GM18858 (cell line): ENCODE measurements around the gene ANXA5.
"Not testable (repeated sequence)": the region's sequence is repeated elsewhere in the genome, so short reads cannot be mapped to it uniquely, and the experiment has no call there.

Experiments
- ATAC-seq: cut with Tn5 transposase; IDR thresholded peaks from one replicate; pipeline ENCODE4 v1.9.1; 2021; ENCODE audit not compliant: unreplicated experiment

ANXA5 gene

DNA sequence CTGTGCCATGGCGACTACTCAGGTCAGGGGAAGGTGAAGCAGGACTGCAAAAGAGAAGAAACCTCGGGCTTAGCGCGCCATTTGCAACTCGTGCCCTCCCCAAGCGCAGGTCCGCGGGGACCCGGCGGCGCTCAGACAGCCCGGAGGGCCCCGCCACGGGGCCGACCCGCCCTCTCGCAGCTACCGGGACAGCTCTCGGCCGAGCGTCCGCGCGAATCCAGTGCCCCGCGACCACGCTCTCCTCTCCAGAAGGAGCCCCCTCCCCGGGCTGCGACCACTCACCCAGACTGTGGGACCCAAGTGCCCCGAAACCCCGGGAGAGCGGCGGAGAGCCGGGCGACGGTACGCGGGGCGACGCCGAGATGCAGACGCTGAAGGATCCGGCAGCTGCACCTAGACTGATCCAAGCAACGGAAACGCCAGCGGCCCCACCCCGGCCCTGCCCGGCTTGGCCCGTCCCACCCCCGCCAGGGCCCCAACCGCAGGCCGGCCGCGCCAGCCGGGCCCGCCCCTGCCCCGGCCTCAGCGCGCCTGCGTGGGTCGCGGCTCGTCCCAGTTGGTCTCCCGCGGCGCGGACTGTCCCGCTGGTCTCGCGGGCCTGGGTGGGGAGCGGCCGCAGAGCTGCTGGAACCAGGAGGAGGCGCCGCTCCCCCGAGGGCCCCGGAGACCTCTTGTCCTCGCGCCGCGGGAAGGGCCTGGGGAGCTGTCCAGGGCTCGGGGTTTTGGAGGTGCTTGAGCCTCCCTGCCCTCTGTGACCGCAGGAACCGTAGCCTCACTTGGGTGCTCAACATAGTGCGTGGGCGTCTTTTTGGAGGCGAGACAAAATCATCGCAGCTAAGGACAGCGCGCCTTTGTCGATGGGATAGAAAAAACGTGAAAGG lies at the start of gene ANXA5:
ANXA5 (minus strand) TSS at position 400 of the 881 bp plus-strand sequence; CDS start at position 9, 391 bp downstream.
- peak; percentile 78 for ATAC-seq

DNA sequence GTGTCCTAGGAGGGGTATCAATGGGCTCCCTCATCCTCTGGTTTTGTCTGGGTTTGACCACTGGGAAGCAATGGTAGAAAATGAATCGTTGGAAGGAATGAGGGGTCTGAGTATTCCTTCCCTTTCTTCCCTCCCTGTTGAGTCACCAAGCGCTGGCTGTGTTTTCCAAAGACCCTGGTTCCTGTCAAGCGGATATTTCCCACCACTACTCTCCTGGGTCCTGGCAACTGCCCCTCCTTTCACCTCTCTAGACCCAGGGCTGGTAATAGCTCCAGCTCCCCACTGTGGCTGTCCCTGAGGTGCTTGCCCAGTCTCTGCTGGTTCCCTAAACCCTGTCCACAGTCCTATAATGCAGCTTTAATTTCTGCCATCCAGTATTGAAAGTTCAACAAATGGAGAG lies 46.0 kb upstream of the ANXA5 start:
- no peak for ATAC-seq

DNA sequence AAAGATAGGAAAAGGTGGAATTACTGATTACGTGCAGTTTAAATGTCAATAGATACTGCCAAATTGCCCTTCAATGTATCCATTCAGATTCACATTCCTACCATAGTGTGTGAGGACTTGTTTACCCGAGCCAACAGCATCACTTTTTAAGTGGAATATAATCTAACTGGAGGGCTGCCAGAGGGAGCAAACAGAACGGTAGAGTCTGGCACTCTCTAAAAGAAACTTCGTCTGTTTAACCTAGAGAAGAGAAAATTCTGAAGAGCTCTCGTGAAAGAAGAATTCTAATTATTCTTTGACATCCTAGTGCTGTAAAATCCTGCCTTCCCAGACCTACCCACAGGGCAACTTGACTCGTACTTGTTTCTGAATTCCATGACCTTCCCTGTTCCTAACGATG lies 45.0 kb upstream of the ANXA5 start:
- ATAC-seq = no peak

DNA sequence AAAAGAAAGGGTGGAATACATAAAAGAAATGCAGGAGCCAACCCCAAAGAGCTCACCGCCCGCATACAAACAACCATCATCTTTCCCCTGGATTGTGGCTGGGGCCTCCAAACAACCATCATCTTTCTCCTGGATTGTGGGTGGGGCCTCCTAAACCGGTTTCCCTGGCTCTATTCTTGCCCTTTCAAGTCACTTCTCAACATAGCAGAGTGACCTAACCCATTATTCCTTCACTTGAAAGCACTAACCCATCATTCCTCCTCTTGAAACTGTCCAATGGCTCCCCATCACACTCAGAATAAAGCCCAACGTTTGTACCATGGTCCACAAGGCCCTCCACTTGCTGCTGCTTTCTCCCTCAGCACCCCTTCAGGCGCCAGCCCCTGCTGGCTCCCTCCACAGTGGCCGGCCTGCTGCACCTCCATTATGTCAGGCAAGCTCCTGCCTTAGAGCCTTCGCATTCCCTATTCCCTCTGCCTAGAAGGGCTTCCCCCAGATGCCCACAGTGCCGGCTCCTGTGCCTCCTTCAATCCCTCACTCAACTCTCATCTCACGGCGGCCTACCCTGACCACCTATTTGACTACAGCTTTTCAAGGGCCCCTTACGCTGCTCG lies 44.1 kb upstream of the ANXA5 start:
- ATAC-seq = no peak

DNA sequence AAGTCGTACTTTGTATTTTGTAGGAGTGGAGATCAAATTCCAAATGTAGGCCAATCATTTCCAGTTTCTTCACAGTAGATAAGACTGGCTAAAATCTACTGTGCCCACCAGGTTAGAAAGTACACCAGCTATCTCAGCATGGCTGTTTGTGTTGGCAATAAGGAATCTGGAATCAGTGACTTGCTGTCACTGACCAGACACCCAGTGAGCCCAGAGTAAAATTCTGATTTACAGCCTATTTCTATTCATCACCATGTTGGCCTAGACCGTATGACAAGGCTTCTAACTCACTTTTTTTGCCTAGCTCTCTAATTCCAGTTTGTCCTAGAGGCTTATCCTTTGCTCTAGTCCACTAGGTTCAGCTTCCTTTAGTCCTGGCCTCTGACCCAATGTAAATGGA lies 42.8 kb upstream of the ANXA5 start:
- no peak for ATAC-seq

DNA sequence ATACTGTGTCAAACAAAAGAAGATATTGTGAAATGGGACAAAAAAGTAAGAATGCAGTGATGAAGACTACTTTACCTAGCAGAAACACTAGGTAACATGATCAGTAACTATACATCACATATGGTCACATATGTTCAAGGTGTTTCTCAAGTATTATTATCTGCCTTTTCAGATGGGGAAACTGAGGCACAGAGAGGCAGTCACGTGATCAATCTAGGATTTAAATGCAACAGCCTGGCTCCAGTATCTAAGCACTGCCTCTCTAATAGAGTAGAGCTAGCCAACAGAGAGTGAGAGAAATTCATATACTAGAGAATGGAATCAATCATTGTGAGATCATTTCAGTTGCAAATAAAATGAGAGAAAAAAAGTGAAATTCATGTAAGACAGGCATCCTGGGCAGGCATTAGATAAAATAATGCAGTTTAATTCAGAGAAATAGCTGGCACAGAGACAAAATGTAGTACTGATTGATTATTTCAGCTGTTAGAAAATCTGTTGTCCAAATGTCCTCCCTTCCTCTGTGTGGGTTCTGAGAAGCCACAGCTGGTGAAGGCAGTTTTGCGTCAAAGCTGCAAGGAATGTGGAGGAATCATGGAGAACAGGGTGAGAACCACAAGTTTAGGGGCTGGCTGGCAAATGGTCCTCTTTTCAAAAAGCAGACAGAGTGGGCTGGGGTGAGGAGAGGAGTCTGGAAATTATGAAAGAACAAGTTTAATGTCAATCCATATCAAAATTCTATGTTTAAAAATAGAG lies 42.2 kb upstream of the ANXA5 start:
- ATAC-seq = no peak

DNA sequence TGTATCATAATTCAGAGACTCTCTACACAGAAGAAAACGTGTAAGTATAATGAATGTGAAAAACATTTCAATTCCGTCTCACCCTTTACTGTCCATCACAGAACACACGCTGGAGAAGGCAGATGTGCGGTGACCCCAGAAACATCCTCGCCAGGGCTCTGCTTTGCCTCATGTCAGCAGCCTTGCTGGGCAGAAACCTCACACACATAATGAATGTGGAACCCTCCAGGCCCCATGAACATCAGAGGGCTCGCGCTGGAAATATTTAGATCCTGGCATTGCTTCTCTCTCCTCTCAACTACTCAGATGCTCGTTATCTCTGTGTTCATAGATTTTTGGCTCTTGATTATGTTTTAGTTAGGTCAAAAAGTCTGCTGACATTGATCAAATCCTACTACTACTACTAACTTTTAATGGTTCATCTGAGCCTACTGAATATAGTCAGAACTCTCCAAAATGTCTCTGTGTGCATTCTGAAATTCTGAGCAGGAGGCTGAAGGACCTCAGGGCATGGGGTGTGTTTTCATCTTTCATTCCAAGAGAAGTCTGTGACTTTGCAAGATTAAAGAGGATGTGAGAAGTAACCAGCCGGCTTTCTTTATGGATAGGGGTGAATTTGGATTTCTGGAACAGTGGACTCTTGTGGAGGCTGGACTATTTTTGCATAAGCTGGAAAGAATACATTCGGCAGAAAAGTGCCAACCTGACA lies 41.2 kb upstream of the ANXA5 start:
- ATAC-seq = no peak

DNA sequence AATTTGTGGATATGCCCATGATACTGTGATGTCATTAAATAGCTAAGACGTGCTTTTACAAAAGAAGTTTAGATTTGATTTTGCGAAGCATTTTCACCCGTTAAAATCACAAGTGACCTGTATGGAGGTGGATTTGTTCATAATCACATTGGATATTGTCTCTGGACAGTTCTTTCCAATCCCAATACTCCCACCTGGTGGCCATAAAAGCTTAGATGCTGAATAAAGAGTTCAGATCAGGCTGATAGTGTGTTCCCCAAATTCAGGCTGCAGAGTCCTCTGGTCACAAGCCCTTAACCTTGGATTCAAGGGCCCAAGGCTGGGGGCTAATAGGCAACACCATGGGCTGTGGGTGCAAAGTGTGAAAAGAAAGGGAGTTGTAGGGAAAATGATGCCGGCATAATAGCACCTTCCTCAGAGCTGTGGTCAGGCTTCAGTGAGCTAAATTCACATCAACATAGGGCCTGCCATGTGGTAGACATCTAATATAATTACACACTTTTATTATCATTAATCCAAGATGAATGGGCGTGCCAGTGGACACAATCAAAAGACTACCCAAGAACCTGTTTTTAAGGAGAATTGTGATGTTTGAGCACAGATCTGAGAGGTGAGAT lies 40.1 kb upstream of the ANXA5 start:
- ATAC-seq = no peak

DNA sequence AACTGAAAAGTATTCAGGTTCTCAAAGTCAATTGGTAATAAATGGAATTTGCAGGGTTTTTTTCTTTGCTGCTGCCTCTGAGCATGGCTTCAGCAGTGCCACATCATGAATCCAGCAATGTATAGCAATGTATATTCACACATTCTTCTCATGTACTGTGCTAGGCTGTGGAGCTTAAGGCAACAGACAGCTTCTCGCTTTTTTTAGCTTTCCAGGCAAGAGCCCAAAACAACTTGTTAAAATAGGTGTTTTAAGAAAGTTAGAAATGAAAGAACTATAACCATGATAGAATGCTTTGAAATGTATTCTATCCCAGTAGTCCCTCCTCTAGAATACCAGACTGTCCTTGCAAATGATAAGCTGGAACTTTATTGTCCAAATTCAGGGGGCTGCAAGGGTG lies 37.8 kb upstream of the ANXA5 start:
- ATAC-seq = no peak

DNA sequence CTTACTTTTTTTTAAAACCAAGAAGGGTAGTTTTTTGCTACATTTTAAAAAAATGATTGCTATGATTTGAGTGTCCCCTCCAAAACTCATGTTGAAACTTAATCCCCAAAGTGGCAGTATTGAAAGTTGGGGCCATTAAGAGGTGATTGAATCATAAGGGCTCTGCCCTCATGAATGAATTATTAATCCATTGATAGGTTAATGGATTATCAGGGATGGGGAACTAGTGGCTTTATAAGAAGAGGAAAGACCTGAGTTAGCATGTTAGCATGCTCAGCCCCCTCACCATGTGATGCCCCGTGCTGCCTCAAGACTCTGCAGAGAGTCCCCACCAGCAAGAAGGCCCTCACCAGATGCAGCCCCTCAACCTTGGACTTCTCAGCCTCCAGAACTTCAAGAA lies 37.2 kb upstream of the ANXA5 start:
- ATAC-seq = no peak

DNA sequence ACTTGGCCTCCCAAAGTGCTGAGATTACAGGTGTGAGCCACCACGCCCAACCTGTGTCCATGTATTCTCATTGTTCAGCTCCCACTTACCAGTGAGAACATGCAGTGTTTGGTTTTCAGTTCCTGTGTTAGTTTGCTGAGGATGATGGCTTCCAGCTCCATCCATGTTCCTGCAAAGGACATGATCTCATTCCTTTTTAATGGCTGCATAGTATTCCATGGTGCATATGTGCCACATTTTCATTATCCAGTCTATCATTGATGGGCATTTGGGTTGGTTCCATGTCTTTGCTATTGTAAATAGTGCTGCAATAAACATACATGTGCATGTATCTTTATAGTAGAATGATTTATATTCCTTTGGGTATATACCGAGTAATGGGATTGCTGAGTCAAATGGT lies 33.0 kb upstream of the ANXA5 start:
- ATAC-seq = not testable (repeated sequence)

DNA sequence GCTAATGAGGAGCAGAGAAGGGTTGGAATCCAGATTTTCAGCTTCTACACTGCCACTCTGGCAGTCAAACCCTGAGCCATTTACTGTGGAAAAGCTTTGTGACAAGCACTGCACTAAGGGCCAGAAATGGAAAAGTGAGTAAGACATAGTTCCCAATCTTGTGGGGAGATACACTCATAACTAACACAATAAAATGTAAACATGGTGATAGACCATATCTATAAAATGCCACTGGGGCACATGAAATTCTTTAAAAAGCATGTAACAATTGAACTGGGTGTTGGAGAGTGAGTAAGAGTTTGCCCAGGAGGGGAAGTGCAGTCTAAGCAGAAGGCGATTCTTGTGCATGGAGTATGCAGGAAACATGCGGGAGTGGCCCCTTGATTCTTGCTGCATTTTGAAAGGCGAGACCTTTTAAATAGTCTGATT lies 32.0 kb upstream of the ANXA5 start:
- no peak for ATAC-seq

DNA sequence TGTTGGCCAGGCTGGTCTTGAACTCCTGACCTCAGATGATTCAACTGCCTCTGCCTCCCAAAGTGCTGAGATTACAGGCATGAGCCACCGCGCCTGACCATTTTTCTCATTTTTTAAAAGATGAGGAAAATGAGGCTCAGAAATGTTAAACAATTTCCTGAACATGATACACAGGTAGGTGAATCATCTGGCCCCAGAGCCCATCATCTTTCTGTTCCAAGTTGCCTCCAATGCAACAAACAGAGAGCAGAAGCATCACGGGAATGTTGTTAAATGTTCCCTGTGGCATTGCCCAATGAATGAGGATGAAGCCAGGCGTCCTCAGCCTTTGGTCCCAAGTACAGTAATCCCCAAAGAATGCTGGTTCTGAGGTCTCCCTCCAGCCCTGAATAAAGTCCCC lies 31.3 kb upstream of the ANXA5 start:
- ATAC-seq = no peak

DNA sequence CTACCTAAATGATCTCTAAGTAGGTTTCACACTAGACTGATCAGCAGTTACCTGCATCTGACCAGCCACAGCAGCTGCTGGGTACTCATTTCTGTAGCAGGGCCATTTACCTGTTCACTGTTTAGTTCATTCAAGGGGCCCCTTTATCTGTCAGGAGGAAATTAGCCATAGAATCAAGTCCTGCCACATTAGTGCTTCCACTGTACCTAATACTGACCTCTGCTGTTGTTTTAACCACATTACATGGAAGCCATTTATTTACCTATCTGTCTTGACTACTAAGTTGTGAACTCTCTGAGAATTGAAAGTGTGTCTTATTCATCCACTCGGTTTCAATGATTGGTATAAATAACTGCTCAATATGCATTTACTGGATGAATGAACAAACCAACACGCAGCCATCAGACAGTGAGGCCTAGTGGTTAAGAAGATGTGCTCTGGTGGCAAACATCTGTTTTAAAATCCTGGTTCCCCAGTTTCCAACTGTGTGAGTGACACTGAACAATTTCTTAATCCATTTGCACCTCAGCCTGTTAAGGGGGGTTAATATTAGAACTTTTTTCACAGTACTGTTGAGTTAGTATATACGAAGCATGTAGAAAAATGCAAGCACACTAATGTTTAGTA lies 30.0 kb upstream of the ANXA5 start:
- ATAC-seq = peak; percentile 97

DNA sequence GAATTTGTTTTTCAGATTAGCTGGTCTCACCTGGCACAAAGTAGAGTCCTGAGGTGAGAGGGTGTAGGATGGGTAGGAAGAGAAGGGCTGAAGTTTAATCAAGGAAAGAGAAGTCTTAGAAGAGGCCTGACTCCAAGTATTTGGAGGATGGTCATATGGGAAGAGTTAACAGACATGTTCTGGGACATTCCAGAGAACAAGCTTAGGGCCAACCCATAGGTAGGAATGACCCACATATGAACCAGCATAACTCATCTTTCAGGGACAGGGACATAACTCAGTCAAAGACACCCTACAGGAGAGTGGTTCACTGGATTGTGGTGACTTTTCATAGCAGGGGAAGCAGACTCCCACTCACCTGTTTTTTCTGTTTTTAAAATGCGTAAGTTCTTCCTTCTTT lies 27.9 kb upstream of the ANXA5 start:
- ATAC-seq = no peak

DNA sequence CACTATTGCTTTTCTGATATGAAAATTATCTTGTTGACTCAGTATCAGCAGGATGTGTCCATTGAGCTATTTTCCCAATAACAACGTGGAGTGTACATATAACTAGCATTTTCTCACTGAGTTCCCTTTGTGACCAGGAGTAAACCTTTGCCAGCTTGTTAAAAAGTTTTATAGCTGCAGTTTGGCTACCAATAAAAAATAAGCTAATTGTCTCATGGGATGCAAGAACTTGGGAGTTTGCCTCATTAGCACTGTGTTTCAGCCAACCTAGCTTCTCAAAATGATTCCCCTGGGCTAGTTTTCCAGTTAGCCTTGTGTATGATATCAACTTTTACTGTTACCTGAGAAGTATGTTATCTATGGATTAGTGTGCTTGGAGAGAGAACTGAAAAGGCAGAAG lies 24.9 kb upstream of the ANXA5 start:
- ATAC-seq = no peak

DNA sequence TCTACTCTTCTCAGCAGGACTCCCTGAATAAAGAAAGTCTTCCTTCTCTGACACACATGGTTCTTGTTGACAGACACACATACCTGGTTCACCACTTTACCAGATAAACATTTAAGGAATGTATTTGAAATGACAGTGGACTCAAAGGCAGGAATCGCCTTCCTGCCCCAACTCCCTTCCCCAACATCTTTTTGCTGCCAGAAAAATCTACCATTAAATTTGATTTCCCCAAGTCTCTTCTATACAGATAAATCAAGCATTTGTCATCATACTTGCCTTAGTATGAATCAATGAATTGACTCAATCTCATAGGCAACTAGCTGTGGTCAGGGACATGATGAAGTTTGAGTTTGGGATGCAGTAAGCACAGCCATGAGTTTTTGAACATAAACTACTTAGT lies 23.3 kb upstream of the ANXA5 start:
- ATAC-seq = no peak

DNA sequence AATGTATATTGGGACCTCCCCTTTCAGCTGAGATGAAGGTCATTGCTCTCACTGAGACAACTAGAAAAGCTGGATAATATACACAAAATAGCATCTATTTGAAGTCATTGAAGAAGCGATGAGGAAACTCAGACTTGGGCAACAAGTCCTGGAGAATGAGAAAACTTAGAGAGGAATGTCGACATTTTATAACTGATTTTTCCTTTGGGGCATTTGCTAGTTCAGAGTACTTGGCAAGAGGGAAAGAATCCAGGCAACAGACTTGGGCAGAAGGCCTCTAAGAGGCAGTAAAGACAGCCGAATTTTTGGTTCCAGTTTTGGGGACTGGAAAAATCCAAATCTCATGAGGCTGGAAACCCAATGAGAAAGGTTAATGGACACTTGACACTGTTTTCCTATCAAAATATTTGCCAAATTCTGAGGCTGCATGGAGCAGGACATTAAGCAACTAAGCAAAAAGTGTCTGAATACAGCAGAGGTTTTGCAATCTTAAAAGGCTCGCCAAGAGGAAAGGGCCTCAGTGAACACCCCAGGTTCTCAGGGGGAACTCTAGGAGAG lies 21.0 kb upstream of the ANXA5 start:
- ATAC-seq = no peak

DNA sequence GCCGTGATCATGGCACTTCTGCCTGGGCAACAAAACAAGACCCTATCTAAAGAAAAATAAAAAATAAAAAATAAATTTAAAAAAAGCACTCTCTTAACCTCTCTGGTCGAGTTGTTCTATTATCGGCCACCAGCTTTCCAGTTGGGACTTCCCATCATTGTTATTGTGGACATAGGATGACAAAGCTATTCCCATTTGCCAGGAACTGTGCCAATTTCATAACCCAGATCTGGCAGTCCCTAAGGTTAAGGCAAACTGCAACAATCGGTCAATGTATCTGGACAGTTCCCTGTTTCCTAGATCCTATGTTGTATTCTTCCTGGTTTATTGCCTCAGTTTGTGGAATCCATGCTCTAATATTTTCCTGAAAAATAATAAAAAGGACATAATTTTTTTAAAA lies 17.8 kb upstream of the ANXA5 start:
- ATAC-seq = no peak

DNA sequence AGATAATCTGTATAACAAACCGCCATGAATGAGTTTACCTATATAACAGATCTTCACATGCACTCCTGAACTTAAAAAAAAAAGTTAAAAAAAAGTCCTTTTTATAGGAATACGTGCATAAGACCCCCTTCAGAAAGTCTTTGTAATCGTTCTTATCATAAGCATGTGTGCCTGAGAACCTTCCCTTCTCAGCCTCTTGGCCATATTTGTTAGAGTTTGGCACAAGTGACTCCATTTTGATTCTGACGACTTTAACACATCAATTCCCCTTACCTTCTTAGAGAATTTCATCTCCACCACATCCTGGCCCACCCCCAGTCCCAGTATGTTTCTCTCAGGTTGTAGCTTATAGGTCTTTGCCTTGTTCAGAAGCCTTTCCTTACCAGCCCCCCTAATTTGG lies 16.0 kb upstream of the ANXA5 start:
- no peak for ATAC-seq
